Calu3 (cell line): ENCODE measurements around the gene FKBP3. TPM values are rescaled to one million over a fixed set of nuclear protein-coding genes. Genes with fewer than 3 reads are reported as not detected.

Experiments used
- BruUV-seq: library from RNA; stranded (reverse); fragments of 400-500 nt; replicated peaks from 2 replicates; lab custom pipeline; 2021; lab: Mats Ljungman, UMichigan
- CTCF ChIA-PET: fragments of 300-600 bp; sonication (Branson Sonifier 250); formaldehyde crosslinking; loops from one replicate; lab custom pipeline; 2022; ENCODE audit warnings: antibody characterized with exemption; lab: Charles Lee
- DNase-seq: peaks from one replicate; pipeline ENCODE4 v3.0.0; 2022
- H3K27ac Mint-ChIP-seq: one replicate; pipeline ENCODE4 v1.8.0; 2022; ENCODE audit warnings: mixed read lengths; ENCODE audit not compliant: unreplicated experiment
- H3K27me3 Mint-ChIP-seq: one replicate; pipeline ENCODE4 v1.8.0; 2022; ENCODE audit warnings: mixed read lengths; ENCODE audit not compliant: unreplicated experiment
- H3K36me3 Mint-ChIP-seq: one replicate; pipeline ENCODE4 v1.8.0; 2022; ENCODE audit warnings: mild to moderate bottlenecking, moderate library complexity, mixed read lengths; ENCODE audit not compliant: insufficient read depth, unreplicated experiment
- H3K4me1 Mint-ChIP-seq: one replicate; pipeline ENCODE4 v1.8.0; 2022; ENCODE audit warnings: mild to moderate bottlenecking, low read depth, mixed read lengths; ENCODE audit not compliant: unreplicated experiment
- H3K4me3 Mint-ChIP-seq: one replicate; pipeline ENCODE4 v1.8.0; 2022; ENCODE audit warnings: mild to moderate bottlenecking, low read depth, moderate library complexity, mixed read lengths; ENCODE audit not compliant: unreplicated experiment
- H3K9me3 Mint-ChIP-seq: one replicate; pipeline ENCODE4 v1.8.0; 2022; ENCODE audit warnings: low read depth, mixed read lengths; ENCODE audit not compliant: unreplicated experiment
- CTCF ChIP-seq: fragments of 200-600 bp; IDR thresholded peaks from one replicate; pipeline ENCODE4 v1.8.0; 2022; ENCODE audit warnings: antibody characterized with exemption; ENCODE audit not compliant: unreplicated experiment
- intact Hi-C: fragments of 100-400 bp; cut with micrococcal nuclease; formaldehyde crosslinking; loops from one replicate; pipeline ENCODE4 v1.10.0; 2022; ENCODE audit not compliant: unreplicated experiment
- total RNA-seq: library from RNA; stranded (reverse); gene quantifications from 2 replicates; pipeline ENCODE4 v1.2.3, GENCODE V29; 2022

Gene FKBP3
- total RNA-seq, 1 experiment from 2014 or later, result 72.8 TPM

GRCh38 chr14:45169906-45170305 lies 35.6 kb upstream of the FKBP3 start:
- Mint-ChIP-seq H3K4me1 (no peaks in the 10 kb centered on the region), H3K4me3 (no peak overlapping the region), H3K27me3 (no peaks in the 10 kb centered on the region), H3K36me3 (no peaks in the 10 kb centered on the region), H3K27ac (no peak overlapping the region), H3K9me3 (no peaks in the 10 kb centered on the region)
- intact Hi-C loops, result no loop called here
- no peak for DNase-seq
- no TSS peak for BruUV-seq
- CTCF ChIA-PET, result no interaction called here
- no peak for TF ChIP-seq CTCF

GRCh38 chr14:45156067-45156466 lies 21.8 kb upstream of the FKBP3 start:
- Mint-ChIP-seq H3K4me3 (no peak overlapping the region), H3K4me1 (no peaks in the 10 kb centered on the region), H3K36me3 (no peaks in the 10 kb centered on the region), H3K9me3 (no peaks in the 10 kb centered on the region), H3K27me3 (no peaks in the 10 kb centered on the region), H3K27ac (no peak overlapping the region)
- intact Hi-C loops, result no loop called here
- CTCF ChIA-PET, result no interaction called here
- TF ChIP-seq CTCF, result no peak
- no TSS peak for BruUV-seq
- no peak for DNase-seq

- Mint-ChIP-seq H3K4me3 (no peak overlapping the region), H3K27me3 (no peaks in the 10 kb centered on the region), H3K9me3 (no peaks in the 10 kb centered on the region), H3K36me3 (no peaks in the 10 kb centered on the region), H3K4me1 (no peaks in the 10 kb centered on the region), H3K27ac (no peak overlapping the region)
- no peak for TF ChIP-seq CTCF
- no TSS peak for BruUV-seq
- no peak for DNase-seq
- intact Hi-C loops, result no loop called here
- CTCF ChIA-PET, result no interaction called here
Measured at GRCh38 chr14:45150386-45150890, 16.2 kb upstream of the FKBP3 start.

GRCh38 chr14:45149602-45150001 lies 15.3 kb upstream of the FKBP3 start:
- Mint-ChIP-seq H3K4me3 (no peak overlapping the region), H3K27me3 (no peaks in the 10 kb centered on the region), H3K36me3 (no peaks in the 10 kb centered on the region), H3K4me1 (no peaks in the 10 kb centered on the region), H3K9me3 (no peaks in the 10 kb centered on the region), H3K27ac (no peak overlapping the region)
- no TSS peak for BruUV-seq
- DNase-seq, result no peak
- CTCF ChIA-PET, result no interaction called here
- no peak for TF ChIP-seq CTCF
- intact Hi-C loops, result no loop called here
